ENCODE measurements around the gene NKIRAS2. TPM values are rescaled to one million over a fixed set of nuclear protein-coding genes. Genes with fewer than 3 reads are reported as not detected.

NKIRAS2 gene
- total RNA-seq, 1 donor = 27.1 TPM

- DNase-seq (ENCODE audit: low read depth) = no peak
- H3K4me3 ChIP-seq (ENCODE audit: low read depth, low read length) = no peak overlapping the region
- TF ChIP-seq, protein P1, sequence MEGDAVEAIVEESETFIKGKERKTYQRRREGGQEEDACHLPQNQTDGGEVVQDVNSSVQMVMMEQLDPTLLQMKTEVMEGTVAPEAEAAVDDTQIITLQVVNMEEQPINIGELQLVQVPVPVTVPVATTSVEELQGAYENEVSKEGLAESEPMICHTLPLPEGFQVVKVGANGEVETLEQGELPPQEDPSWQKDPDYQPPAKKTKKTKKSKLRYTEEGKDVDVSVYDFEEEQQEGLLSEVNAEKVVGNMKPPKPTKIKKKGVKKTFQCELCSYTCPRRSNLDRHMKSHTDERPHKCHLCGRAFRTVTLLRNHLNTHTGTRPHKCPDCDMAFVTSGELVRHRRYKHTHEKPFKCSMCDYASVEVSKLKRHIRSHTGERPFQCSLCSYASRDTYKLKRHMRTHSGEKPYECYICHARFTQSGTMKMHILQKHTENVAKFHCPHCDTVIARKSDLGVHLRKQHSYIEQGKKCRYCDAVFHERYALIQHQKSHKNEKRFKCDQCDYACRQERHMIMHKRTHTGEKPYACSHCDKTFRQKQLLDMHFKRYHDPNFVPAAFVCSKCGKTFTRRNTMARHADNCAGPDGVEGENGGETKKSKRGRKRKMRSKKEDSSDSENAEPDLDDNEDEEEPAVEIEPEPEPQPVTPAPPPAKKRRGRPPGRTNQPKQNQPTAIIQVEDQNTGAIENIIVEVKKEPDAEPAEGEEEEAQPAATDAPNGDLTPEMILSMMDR (IDR thresholded peaks at IDR 0.05; ENCODE audit: insufficient read depth, low read length) = no peak
These were observed 21.4 kb upstream of the NKIRAS2 start for GRCh38 chr17:41998497-41998896.

DNA sequence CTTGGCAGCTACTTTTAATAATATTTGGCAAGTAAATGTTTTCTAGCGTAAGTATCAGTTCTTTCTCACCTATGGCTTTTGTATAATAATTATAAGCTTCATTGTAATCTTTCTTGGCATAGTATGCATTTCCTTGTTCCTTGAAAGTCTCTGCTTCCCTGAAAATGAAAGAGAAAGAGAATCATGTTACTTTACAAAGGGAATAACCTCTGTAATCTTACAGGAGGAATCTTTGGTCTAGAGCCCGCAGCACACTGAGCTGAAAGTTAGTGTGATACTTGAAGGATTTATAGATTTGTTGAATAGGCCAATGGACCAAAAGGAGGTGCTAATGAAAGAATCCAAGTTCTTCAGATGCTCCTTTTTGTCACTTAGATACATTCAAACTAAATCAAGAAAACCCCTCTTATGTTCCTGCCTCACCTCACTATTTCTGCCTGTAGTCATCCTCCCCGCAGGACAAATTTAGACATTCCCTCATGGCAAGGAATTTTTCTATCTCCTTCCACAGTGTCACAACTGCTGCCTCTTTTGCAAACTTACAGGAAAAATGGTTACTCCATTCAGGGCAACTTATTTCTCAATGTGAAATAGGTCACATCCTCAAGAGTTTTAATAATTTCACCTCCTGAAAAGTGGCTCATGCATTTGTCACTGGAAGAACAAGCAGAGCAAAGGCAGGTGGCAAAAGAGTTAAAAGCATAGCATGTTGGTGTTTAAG is 19.3 kb upstream of the NKIRAS2 start:
- no peak for DNase-seq (ENCODE audit: low read depth)
- TF ChIP-seq, protein P1 (IDR thresholded peaks at IDR 0.05; ENCODE audit: insufficient read depth, low read length) = no peak
- no peak overlapping the region for H3K4me3 ChIP-seq (ENCODE audit: low read depth, low read length)

DNA sequence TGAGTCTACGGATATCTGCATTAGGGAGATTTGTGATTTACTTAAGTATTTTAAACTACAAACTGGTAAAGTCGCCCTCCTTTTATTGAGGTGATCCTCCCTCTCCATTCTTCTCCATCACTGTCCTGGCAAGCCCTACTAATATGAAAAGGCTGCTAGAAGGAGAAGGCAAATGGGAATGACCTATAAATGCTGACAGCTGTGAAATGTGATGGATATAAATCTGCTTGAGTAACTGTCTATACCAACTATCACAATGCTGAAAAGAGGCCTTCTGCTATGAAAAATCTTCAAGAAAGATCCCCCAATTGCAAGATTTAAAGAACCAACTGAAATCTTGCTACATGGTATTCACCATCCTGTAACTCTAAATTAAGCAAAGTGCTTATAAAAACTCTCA is 18.2 kb upstream of the NKIRAS2 start:
- H3K4me3 ChIP-seq (ENCODE audit: low read depth, low read length) = no peak overlapping the region
- TF ChIP-seq, protein P1 (IDR thresholded peaks at IDR 0.05; ENCODE audit: insufficient read depth, low read length) = no peak
- no peak for DNase-seq (ENCODE audit: low read depth)

DNA sequence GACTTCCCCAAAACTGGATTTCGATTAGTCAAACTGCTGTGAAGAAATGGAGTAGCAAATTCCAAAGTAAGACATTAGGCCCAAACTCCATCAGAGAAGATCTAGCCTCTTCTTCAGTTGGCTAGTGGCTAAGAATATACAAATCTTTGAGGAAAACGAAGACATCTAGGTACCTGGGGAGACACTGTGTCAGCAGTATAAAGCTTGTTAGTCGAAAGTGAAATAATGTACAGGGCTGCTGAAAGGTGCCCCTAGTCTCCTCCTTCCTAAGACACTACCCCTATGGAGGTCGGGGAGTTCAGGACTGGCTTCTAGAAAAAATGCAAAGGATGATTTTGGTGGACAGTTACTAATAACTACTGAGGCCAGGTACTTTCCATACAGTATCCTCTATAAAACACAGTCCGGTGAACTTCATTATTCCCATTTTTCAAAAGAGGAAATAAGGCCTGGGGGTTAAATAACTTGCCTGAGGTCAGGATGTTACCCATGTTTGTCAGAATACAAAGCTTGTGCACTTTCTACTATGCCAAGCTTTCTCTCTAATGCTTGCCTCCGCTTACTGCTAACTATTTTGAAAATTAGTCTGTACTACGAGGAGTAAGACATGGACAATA is 17.6 kb upstream of the NKIRAS2 start:
- DNase-seq (ENCODE audit: low read depth) = no peak
- no peak overlapping the region for H3K4me3 ChIP-seq (ENCODE audit: low read depth, low read length)
- TF ChIP-seq, protein P1 (IDR thresholded peaks at IDR 0.05; ENCODE audit: insufficient read depth, low read length) = no peak

DNA sequence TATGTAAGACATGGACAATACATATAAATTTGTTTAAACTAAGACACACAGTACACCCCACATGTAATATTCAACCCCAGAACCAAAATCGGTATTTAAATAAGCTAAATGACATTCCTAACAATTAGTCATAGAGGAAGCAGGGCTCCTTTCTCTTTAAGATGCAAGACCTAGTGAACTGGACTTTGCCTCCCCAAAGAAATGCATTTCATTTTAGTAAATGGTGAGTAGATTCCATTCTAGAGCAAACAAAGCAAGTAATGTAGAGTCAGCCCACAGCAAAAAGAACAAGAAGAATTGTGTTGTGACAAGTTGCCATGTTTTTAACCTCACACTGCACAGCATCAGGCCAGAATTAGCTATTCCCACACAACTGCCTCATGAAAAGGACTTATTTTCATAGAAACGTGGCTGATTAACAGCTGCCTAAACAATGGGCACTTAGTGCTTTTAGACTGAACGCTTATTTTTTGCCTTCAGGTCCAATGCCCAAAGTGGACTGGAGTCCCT is 17.0 kb upstream of the NKIRAS2 start:
- TF ChIP-seq, protein P1 (IDR thresholded peaks at IDR 0.05; ENCODE audit: insufficient read depth, low read length) = no peak
- DNase-seq (ENCODE audit: low read depth) = no peak

GRCh38 chr17:42005166-42005565 is 14.7 kb upstream of the NKIRAS2 start:
- H3K4me3 ChIP-seq (ENCODE audit: low read depth, low read length) = no peak overlapping the region
- DNase-seq (ENCODE audit: low read depth) = no peak
- TF ChIP-seq, protein P1 (IDR thresholded peaks at IDR 0.05; ENCODE audit: insufficient read depth, low read length) = no peak

More for the DNA sequence above, 17.0 kb upstream of the NKIRAS2 start:
- H3K4me3 ChIP-seq (ENCODE audit: low read depth, low read length) = no peak overlapping the region

All from fibroblast of the aortic adventitia (primary cell).